Endothelial cell of hepatic sinusoid (primary cell): ENCODE measurements around the gene ENDOD1.
"Not testable (repeated sequence)": the region's sequence is repeated elsewhere in the genome, so short reads cannot be mapped to it uniquely, and the experiment has no call there.

Source experiments
- in situ Hi-C: cut with HindIII; loops from 2 replicates; pipeline ENCODE4 v1.10.0; 2017; ENCODE audit warnings: low sequenced_read_pairs

ENDOD1 gene

DNA sequence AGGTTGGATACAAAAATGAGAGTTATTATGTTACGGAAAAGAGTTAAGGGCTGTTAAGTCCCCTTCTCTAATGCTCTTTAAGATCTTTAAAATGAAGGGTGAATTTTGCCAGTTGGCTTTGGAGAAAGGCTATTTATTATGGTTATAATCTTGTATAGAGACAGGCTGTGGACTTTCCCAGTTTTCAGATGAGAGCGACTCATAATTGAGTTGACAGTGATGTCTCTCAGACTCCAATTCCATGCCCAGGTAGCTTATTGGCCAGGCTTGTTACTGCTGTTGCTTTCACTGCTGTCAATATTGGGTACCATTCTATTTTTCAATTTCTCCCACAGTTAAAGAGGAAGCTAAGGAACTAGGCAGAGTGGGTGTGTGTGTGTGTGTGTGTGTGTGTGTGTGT, 13.1 kb downstream of the ENDOD1 start:
- in situ Hi-C loops = no loop called here

- in situ Hi-C loops = no loop called here
Observed at GRCh38 chr11:95103701-95104100, 14.1 kb downstream of the ENDOD1 start.

DNA sequence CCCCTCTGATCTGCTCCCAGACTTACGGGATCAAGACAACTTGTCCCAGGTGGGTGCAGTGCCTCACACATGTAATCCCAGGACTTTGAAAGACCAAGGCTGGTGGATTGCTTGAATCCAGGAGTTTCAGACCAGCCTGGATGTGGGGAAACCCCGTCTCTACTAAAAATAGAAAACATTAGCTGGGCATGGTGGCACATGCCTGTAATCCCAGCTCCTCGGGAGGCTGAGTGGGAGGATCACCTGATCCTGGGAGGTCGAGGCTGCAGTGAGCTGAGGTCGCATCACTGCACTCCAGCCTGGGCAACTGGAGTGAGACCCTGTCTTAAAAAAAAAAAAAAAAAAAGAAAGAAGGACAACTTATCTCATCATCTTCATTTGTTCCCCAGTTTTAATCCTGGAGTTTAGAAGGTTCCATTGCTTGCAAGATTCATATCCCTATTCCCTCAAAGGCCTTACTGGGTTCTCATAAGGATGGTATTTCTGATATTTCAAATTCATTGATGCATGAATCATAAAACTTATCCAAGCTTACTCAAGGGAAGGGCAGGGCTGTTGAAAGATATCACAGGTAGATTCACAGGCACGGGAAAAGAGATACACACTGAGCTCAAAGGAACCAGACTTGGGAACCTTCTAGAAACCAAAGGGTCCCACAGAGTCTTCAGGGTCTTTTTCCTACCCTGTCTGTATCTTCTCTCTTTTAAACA, 14.6 kb downstream of the ENDOD1 start:
- in situ Hi-C loops = no loop called here

DNA sequence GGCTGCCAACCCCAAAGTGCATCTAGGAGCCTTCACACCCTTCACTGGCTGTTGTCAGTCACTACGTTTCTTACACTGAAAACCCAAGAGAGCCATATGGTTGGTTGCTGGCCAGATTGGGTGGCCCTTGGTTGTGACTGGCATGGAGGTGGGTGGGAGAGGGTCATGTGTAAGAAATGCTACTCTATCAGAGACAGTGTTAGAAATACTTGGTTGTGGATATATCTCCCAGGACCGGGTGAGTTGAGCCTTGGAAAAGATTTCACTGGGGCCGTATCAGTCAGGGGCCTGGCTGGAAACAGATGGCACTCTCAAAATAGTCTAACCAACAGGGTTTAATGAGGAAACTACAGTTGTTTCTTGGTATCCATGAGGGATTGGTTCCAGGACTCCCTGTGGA, 15.2 kb downstream of the ENDOD1 start:
- in situ Hi-C loops = no loop called here

DNA sequence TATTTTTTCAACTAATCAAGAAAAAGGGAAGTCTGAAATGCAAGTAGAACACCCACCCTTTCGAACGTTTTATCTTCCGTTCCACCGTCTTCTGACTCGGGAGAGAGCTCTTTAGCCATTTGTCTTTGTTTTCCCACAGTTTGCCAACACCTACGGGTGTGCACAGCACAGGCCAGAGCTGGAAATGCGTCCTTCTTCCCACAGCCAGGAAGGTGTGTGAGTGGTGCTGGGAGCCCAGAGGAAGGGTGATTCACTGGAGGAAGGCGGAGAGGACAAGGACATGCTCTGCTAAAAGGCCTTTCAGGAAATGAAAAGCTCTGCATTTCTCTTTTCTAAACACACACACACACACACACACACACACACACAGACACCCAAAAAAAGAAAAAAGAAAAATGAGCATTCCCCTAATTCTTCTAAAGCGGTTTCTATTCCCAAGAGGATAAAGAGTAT, 18.5 kb downstream of the ENDOD1 start:
- in situ Hi-C loops = no loop called here

- in situ Hi-C loops = no loop called here
Observed at GRCh38 chr11:95108671-95109551, 19.3 kb downstream of the ENDOD1 start.

DNA sequence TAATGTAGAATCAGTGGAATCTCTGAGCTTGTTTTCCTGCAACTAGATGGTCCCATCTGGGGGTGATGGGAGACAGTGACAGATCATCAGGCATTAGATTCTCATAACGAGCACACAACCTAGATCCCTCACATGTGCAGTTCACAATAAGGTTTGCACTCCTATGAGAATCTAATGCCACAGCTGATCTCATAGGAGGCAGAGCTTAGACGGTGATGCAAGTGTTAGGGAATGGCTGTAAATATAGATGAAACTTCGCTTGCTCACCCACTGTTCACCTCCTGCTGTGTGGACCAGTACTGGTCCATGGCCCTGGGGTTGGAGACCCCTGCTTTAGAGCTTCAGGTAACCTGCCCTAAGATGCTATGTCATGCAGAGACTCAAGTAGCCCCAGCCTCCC, 21.8 kb downstream of the ENDOD1 start:
- in situ Hi-C loops = not testable (repeated sequence)

DNA sequence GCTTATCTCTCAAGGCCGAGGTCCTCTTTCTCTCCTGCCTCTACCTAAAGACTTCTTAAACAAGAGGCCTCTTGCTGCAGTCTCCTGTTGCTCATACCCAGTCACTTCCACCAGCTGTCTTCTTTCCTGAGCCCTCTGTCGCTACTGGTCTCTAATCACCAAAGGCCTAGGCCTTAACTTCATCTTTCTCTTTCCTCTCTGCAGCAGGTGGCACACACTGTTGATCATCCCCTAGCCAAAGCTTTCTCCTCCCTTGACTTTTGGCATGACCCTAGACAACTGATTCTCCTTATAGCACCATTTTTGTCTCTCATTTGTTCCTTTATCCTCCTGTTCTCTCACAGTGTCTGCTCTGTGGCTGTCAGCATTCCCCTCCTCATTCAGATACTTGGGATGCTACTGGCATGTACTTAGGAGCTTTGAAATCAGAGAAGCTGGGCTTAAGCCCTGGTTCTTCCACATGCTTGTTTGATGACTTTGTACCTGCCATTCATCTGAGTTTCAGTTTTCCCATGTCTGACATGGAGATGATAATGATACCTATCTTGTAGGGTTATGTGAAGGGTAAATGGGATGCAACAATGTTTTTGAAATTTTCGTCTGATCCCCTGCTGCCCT, 22.4 kb downstream of the ENDOD1 start:
- in situ Hi-C loops = no loop called here

- in situ Hi-C loops = no loop called here
Observed at GRCh38 chr11:95115597-95115996, 26.0 kb downstream of the ENDOD1 start.

- in situ Hi-C loops = no loop called here
Observed at GRCh38 chr11:95119361-95120060, 29.9 kb downstream of the ENDOD1 start.

DNA sequence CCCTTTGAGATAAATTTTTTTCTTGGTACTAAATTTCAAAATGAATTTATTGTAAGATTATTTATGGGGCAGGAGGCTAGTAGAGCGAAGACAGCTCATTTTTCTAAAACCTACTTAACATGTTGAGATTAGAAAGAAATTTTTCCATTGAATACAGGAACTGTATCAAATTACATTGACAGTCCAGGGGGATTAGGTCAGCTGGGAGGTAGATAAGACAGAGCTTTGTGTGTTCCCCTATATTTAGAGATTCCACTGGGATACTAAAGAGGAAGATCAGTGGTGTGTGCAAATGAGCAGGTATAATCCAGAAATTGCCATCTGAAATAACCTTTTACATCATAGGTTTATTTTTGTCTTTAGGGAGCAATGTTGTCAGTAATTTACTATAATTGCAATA, 32.1 kb downstream of the ENDOD1 start:
- in situ Hi-C loops = no loop called here

DNA sequence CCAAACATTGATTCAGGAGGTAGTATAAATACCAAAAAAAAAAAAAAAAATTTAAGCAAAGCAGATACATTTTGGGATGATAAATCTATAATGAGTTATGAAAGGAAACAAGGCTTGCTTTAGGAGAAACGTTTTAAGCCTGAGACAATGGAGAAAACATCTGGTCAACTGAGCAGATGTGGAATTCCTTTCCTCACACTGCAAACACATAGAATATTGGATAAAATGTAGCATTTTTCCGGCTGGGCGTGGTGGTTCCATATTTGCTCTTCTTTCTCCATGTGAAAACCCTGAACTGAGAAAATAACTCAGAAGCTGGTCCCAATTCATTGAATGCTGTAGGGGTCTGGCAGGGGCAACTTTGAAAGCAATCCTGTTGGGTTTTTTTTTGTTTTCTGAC, 33.9 kb downstream of the ENDOD1 start:
- in situ Hi-C loops = no loop called here

DNA sequence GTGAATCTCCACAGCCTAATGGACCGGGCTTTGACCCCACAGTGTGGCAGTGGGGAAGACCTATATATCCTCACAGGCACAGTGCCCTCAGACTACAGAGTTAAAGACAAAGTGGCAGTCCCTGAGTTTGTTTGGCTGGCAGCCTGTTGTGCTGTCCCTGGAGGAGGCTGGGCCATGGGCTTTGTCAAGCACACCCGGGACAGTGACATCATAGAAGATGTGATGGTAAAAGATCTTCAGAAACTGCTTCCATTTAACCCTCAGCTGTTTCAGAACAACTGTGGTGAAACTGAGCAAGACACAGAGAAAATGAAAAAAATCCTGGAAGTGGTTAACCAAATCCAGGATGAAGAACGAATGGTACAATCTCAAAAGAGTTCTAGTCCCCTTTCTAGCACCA, 39.0 kb downstream of the ENDOD1 start:
- in situ Hi-C loops = no loop called here

DNA sequence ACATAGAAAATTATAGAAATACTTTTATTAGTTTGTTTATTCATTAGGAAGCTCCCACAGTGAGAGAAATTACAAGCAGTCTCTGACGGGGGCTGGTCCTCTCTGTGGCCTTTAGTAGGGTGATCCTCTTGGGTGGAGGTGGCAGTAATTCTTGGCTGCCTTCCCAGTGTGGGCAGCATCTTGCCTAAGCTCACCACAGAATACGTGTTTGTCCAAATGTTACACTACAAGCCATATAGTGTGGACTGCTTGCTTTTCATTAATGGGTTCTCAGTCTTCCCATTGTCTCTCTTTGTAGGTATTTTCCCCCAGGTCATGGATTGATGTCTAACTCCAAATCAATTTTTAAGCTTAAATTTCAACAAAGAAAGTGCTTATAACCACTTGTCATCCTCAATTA, 43.3 kb downstream of the ENDOD1 start:
- in situ Hi-C loops = no loop called here

- in situ Hi-C loops = no loop called here
Observed at GRCh38 chr11:95134491-95134890, 44.8 kb downstream of the ENDOD1 start.

GRCh38 chr11:95135155-95135554, 45.5 kb downstream of the ENDOD1 start:
- in situ Hi-C loops = no loop called here

GRCh38 chr11:95135880-95136279, 46.2 kb downstream of the ENDOD1 start:
- in situ Hi-C loops = no loop called here

- in situ Hi-C loops = not testable (repeated sequence)
Observed at GRCh38 chr11:95136747-95137146, 47.1 kb downstream of the ENDOD1 start.

GRCh38 chr11:95137299-95137698, 47.7 kb downstream of the ENDOD1 start:
- in situ Hi-C loops = no loop called here

GRCh38 chr11:95138448-95138847, 48.8 kb downstream of the ENDOD1 start:
- in situ Hi-C loops = no loop called here

DNA sequence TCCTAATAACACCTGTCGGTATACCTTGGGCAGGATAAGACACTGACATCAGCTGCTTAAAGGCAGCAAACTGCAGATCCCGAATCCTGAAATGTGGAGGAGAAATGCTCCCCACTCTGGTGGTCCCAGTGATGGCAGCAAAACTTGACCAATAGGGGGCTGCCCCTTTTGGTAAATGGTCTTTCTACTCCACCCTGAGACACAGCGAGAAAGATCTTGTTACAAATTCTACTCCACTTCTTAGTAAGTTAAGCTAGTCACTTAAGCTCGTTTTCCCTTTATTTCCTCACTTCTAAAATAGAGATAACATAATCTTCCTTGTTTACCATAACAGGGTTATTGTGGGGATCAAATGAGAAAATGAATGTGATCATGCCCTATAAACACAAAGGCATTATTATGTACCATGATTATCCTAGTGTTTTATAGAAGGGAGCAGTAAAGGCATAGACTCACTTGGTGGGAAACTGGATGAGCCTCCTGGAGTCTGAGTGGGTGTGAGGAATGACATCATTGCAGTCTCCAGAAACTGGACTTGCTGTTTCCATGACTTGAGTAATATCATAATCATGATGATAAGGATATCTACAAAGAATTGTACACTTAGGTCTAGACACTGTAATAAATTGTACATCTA, 50.9 kb downstream of the ENDOD1 start:
- in situ Hi-C loops = no loop called here
